H7 (cell line): Measurements from ENCODE around the gene GPHN. TPM values are rescaled to one million over a fixed set of nuclear protein-coding genes. Genes with fewer than 3 reads are reported as not detected.

Experiments used
- DNase-seq: peaks from one replicate; pipeline ENCODE4 v3.0.0; 2012
- H3K27me3 ChIP-seq: 2 replicates; pipeline ENCODE4 v1.6.0; 2011; ENCODE audit warnings: mild to moderate bottlenecking, low read length; ENCODE audit not compliant: control insufficient read depth, insufficient read depth
- H3K36me3 ChIP-seq: replicated peaks from 2 replicates; pipeline ENCODE4 v1.5.1; 2011; ENCODE audit warnings: low read length; ENCODE audit not compliant: control insufficient read depth, insufficient read depth
- H3K4me3 ChIP-seq: 2 replicates; pipeline ENCODE4 v1.5.1; 2011; ENCODE audit warnings: low read depth, mild to moderate bottlenecking, control low read depth, low read length, moderate library complexity; ENCODE audit not compliant: insufficient read depth
- total RNA-seq: library from RNA; depleted of rRNA; stranded (reverse); fragments of >200 nt; shearing (Covaris generic); gene quantifications from 2 replicates; pipeline ENCODE4 v1.2.3, GENCODE V29; 2014

Gene GPHN
- total RNA-seq, 1 experiment from 2014 or later: 14.2 TPM

DNA sequence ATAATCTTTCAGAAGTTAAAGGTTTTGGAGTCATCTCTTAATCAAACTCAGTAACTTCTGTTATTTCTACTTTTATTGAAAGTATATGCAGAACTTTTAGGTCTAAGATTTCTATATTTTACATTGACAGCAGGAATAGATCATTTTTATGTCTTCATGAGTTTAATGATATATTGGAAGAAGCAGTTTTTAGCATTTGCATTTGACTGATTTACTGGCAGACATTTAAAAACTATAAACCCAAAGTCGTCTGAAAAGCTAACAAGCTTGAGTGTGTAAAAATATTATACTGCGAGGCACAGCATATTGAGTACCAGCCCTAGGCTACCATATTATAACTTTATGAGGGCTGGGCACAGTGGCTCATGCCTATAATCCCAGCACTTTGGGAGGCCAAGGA is 467.3 kb downstream of the GPHN start:
- Histone ChIP-seq H3K27me3 (no peaks in the 10 kb centered on the region), H3K36me3 (no peaks in the 10 kb centered on the region), H3K4me3 (no peak overlapping the region)
- DNase-seq: no peak

DNA sequence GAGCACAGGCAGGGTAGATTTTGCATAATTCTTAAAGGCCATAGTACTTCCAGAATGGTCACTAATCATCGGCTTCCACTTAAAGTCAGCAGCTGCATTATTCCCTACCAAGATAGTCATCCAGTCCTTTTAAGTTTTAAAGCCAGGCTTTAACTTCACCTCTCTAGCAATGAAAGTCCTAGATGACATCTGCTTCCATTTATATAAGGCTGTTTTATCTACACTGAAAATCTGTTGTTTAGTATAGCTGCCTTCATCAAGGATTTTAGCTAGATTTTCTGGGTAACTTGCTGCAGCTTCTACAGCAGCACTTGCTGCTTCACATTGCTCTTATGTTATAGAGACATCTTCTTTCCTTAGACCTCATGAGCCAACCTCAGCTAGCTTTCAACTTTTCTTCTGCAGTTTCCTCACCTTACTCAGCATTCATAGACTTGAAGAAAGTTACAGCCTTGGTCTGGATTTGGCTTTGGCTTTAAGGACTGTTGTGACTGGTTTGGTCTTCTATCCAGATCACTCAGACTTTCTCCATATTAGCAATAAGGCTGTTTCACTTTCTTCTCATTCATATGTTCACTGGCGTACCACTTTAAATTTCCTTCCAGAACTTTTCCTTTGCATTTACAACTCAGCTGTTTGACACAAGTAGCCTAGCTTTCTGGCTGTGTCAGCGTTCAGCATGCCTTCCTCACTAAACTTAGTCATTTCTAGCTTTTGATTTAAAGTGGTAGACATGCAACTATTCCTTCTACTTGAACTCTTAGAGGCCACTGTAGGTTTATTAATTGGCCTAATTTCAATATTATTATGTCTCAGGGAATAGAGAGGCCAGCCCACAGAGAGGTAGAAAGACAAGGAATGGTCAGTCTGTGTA is 471.4 kb downstream of the GPHN start:
- H3K4me3 ChIP-seq: no peak overlapping the region
- H3K36me3 ChIP-seq: no peaks in the 10 kb centered on the region
- no peaks in the 10 kb centered on the region for H3K27me3 ChIP-seq
- DNase-seq: no peak

DNA sequence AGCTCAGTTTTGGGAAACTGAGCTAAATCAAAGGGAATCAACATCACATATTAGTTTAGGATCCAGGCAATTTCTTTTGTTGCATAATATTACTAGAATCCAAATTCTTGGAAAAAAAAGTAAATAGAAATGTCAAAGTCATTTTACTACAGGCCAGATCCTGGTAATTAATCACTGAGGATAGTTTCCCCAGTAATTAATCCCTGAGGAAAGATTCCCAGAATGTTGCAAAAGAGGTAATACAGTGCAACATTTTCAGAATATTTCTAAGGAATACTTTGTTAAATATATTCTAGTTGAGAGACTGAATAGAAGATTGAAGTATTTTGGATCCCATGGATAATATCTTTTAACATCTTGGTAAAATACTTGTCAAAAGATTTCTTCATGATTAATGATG is 474.3 kb downstream of the GPHN start:
- no peaks in the 10 kb centered on the region for H3K36me3 ChIP-seq
- H3K27me3 ChIP-seq: no peaks in the 10 kb centered on the region
- H3K4me3 ChIP-seq: no peak overlapping the region
- no peak for DNase-seq

DNA sequence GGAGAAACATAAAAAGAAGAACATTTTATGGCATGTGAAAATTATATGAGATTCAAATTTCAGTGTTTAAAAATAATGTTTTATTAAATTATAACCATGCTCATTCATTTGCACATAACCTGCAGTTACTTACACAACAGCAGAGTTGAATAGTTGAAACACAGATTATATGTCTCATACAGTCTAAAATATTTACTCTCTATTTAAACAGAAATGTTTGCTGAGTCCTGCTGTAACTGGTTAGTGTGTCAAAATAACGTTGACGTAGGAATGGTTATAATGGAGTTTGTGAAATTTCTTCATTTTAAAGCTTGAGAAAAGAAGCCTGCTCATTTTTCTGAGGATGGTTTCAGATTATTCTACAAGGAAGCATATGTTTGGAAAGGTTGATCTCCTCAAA is 484.8 kb downstream of the GPHN start:
- DNase-seq: no peak
- no peak overlapping the region for H3K4me3 ChIP-seq
- no peaks in the 10 kb centered on the region for H3K27me3 ChIP-seq
- no peaks in the 10 kb centered on the region for H3K36me3 ChIP-seq

DNA sequence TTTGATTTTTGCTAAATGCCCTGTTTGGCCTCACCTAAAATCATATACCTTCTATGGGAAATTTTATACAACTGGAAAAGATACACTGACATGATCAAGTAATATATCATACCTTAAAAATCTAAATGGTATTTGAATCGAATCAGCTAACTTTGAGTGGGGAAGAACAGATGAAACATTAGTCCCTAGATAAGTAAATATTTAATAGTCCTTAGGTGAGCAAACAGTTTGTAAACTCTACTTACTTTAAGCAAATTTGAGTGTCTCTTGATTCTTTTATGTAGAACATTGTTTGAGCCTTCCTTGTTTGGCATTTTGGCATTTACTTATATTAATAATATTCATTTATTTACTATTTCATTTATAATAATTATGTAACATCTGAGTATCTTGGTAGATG is 485.6 kb downstream of the GPHN start:
- H3K4me3 ChIP-seq: no peak overlapping the region
- no peaks in the 10 kb centered on the region for H3K27me3 ChIP-seq
- H3K36me3 ChIP-seq: no peaks in the 10 kb centered on the region
- no peak for DNase-seq

DNA sequence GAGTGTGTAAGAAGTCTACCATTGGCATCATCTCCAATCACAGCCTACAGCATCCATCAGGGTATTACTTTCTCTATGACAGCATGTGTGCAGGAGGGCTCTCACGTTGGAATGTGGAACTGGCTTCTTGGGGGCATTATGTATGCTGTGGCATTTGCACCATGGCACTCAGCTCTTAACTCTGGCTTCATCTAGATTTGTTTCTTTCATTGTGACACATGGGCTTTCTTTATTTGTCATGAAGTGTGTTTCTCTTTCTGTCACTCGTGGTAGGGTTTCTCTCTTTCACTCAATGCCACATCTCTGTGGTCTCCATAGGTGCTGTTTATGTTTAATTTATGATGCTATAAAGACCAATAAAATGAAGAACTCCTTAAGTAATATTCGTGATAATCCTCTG is 490.1 kb downstream of the GPHN start:
- H3K4me3 ChIP-seq: no peak overlapping the region
- DNase-seq: no peak

DNA sequence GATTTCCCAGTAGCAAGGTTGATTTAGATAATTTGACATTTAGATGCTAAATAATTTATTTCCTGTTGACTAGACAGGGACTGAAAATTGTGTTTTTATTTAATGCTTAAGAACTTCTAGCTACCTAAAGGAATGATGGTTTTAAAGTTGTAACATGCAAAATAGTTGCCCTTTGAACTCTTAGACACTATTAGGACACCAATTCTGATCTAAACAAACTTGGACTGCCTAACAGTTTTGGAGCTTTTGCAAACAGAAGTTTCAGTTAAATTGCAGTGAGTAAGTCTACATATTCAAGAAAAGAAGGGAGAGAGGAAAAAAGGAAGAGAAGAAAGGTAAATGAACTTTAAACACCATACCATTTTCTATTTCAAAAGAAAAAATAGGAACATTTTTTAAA is 492.0 kb downstream of the GPHN start:
- H3K27me3 ChIP-seq: no peaks in the 10 kb centered on the region
- H3K36me3 ChIP-seq: no peaks in the 10 kb centered on the region
- no peak overlapping the region for H3K4me3 ChIP-seq
- no peak for DNase-seq

More for the DNA sequence above, 490.1 kb downstream of the GPHN start:
- Histone ChIP-seq H3K36me3 (no peaks in the 10 kb centered on the region), H3K27me3 (no peaks in the 10 kb centered on the region)

DNA sequence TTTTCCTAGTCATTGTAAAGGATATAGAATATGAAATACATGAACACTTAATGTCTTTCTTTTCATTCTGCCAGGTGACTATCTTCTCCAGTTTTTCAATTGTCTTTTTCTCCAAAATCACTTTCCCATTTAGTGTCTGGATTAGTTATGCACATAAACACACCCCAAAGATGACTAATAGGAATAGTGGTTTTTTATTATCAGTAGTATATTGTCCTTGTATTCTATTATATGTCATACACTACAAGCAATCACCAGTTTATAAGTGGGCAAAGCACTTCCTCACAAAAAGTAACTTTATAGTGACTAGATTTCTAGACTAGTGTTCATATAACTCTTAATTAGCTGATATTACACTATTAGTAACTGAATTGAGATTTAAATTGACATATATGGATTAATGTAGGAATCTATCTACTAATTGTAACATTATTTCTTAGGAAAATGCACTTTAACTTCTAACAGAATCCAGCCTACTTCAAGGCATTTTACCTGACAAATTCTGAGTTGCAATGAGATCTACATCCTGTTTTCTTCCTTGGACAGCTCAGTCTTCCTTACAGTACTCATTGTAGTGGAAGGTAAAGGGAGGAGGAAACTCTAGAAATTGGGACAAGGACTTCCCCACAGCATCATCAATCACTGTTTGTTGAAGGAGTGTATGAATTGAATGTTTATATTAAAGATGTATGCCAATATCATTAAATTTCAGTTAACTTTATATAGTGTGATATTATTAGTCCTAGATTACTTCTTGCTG is 495.2 kb downstream of the GPHN start:
- no peak for DNase-seq
- H3K36me3 ChIP-seq: no peaks in the 10 kb centered on the region
- H3K27me3 ChIP-seq: no peaks in the 10 kb centered on the region
- H3K4me3 ChIP-seq: no peak overlapping the region

DNA sequence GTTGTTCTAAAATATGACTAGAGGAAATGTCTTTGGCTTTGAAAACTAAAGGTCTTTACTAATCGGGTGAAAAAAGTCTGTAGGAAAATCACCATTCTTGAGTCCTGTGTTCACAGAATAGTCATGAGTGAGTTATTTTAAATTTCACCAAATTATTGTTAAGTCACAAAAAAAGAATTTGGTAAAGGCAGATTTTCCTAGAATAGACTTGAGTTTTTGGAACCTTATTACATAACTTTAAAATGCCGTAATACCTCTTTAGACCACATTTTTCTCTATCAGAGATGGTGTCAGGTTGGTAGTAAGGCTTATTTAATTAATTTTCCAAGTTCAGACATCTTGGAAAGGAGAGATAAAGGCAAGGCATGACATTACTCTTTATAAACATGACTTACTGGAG is 496.6 kb downstream of the GPHN start:
- Histone ChIP-seq H3K36me3 (no peaks in the 10 kb centered on the region), H3K27me3 (no peaks in the 10 kb centered on the region), H3K4me3 (no peak overlapping the region)
- DNase-seq: no peak

DNA sequence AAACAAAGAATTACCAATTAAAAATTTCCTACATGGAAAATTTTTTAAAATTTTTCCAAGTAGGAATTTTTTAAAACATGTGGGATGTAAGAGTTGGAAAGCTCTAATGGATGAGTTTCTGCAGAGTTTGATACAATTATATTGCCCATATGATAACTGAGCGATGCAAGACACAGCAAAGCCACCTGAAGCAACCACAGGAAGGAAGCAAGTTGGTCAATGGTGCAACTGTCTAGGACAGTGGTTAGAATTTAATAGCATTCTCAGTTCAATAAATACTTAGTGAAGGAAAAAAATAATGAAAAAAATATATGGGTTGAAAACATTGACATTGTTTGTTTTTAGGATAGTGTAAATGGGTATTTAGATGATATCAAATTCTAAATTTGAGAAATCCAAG is 502.7 kb downstream of the GPHN start:
- H3K27me3 ChIP-seq: no peaks in the 10 kb centered on the region
- H3K36me3 ChIP-seq: no peaks in the 10 kb centered on the region
- no peak overlapping the region for H3K4me3 ChIP-seq
- no peak for DNase-seq

DNA sequence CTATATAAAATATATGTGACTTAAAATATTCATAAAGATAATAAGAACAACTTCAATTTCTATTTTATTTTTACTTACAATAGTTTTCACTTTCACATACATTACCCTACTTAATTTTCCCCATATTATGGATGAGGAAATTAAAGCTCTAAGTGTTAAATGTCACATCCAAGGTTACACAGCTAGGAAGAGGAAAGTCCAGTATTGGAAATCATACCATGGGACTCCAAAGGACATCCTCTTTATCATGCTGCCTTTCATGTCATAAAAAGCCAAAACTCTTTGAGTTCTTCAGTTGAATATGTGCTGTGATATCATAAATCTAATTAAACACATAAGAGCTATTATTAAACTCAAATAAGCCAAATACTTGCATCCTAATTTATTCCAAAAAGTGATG is 508.9 kb downstream of the GPHN start:
- H3K27me3 ChIP-seq: no peaks in the 10 kb centered on the region
- DNase-seq: no peak
- H3K36me3 ChIP-seq: no peaks in the 10 kb centered on the region
- H3K4me3 ChIP-seq: no peak overlapping the region

DNA sequence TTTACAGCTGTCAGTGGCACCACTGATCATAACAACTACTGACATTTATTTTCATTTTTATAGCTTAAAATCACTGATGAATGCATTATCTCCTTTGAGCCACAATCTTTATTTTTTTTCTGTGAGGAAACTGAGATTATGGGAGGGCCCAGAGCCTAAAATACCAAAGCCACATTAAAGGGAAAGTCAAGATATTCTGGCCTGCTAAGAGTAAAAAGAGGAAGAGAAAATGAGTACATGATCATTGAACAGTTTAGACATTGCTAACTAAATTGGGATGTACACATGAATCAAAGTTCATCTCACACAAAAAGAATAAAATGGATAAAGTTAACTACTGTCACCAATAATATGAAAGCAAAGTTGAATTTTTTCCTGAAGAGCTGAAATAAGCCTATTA is 510.8 kb downstream of the GPHN start:
- Histone ChIP-seq H3K4me3 (no peak overlapping the region), H3K36me3 (no peaks in the 10 kb centered on the region), H3K27me3 (no peaks in the 10 kb centered on the region)
- DNase-seq: no peak

DNA sequence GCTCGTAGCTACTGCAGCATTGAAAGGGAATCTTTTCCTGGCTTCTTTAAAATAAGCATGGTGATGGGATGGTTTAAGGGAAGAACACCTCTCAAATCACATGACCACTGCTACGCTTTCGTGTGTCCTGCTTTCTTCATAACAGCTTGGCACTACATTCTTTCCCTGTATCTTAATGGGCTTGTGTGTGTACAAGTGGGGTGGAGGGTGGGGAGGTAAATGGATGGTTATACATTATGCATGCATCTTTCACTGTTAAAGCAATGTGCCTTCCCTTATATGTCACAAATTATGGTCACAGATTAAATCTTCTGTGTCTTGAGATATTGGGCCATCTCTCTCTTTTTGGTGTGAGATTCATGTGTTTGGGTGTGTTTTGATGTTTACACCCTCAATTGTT is 511.8 kb downstream of the GPHN start:
- Histone ChIP-seq H3K27me3 (no peaks in the 10 kb centered on the region), H3K4me3 (no peak overlapping the region), H3K36me3 (no peaks in the 10 kb centered on the region)
- no peak for DNase-seq

DNA sequence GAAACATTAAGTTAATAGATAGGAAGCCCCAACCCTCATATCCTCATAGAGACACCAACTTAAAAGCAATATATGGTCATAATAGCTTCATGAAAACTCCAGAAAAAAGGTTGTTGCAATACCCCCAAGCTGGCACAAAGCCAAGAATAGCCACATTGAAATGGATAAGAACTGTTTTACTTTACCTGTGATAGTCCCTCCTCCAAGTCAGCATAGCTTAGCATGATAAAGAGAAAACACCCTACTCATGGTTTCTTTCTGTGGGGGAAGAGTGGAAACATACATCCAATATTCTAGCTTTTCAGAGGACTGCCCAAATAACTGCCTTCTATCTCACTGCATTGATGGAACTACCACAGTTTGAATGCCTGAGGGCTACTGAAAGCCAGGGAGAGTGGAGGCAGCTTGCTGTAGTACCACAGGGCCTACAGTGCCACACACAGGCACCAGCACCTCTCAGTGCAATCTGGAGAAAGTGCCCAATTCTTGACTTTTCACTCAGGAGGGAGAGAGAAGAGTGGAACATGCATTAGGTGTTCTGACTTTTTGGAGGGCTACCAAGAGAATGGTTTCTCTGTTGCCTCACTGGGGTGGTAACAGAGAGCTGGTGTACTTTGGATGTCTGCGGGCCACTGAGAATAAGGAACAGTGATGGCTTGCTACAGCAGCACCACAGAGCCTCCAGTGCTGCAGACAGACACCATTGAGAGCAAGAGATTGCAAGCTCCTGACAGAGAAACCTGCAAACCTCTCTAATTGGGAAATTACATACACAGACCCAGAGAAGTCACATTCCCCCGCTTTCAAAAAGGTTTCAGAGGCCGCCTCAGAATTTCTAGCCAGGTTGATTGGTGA is 524.2 kb downstream of the GPHN start:
- Histone ChIP-seq H3K4me3 (no peak overlapping the region), H3K27me3 (no peaks in the 10 kb centered on the region)
- DNase-seq: no peak

More for the DNA sequence above, 524.2 kb downstream of the GPHN start:
- no peaks in the 10 kb centered on the region for H3K36me3 ChIP-seq
